AML-193 (cell line): ENCODE data around the gene STRAP.
"Not testable (repeated sequence)": the region's sequence is repeated elsewhere in the genome, so short reads cannot be mapped to it uniquely, and the experiment has no call there.

Source experiments
- DNase-seq, 2 experiments: peaks; one replicate each; lab custom pipeline; 2025; lab: John Stamatoyannopoulos, UW

The STRAP gene

GRCh38 chr12:15873556-15873955 is 8.6 kb upstream of the STRAP start:
- no peak for DNase-seq

- not testable (repeated sequence) for DNase-seq
These were observed 7.5 kb upstream of the STRAP start for GRCh38 chr12:15874556-15875145.

- no peak for DNase-seq
These were observed 6.3 kb upstream of the STRAP start for GRCh38 chr12:15875863-15876262.

GRCh38 chr12:15879413-15879812 is 2.8 kb upstream of the STRAP start:
- no peak for DNase-seq

GRCh38 chr12:15880721-15881120 is 1.5 kb upstream of the STRAP start:
- DNase-seq = no peak

- no peak for DNase-seq
These were observed 1.3 kb downstream of the STRAP start for GRCh38 chr12:15883536-15883935.

GRCh38 chr12:15886372-15887042 is 4.3 kb downstream of the STRAP start:
- DNase-seq = no peak

GRCh38 chr12:15887043-15887817 is 5.0 kb downstream of the STRAP start:
- no peak for DNase-seq

- no peak for DNase-seq
These were observed 10.6 kb downstream of the STRAP start for GRCh38 chr12:15892645-15893259.

- no peak for DNase-seq
These were observed 11.1 kb downstream of the STRAP start for GRCh38 chr12:15893260-15893659.

- DNase-seq = no peak
These were observed 14.7 kb downstream of the STRAP start for GRCh38 chr12:15896867-15897266.

GRCh38 chr12:15897433-15897832 is 15.2 kb downstream of the STRAP start:
- DNase-seq = no peak

GRCh38 chr12:15899282-15899870 is 17.2 kb downstream of the STRAP start:
- DNase-seq = peak; percentile 38 to 55

GRCh38 chr12:15904378-15904920 is 22.3 kb downstream of the STRAP start:
- DNase-seq = no peak

GRCh38 chr12:15910468-15910863 is 28.3 kb downstream of the STRAP start:
- no peak for DNase-seq

- peak; percentile 50 to 61 for DNase-seq
These were observed 28.9 kb downstream of the STRAP start, which contains the start of gene DERA for GRCh38 chr12:15910864-15911721. Gene DERA (plus strand): TSS chr12:15911332. CDS start chr12:15911384, 52 bp downstream.

GRCh38 chr12:15911931-15912330 is 29.7 kb downstream of the STRAP start:
- not testable (repeated sequence) for DNase-seq

GRCh38 chr12:15914131-15914530 is 31.9 kb downstream of the STRAP start:
- DNase-seq = not testable (repeated sequence)

GRCh38 chr12:15918066-15918465 is 35.9 kb downstream of the STRAP start:
- DNase-seq = no peak

- no peak for DNase-seq
These were observed 37.2 kb downstream of the STRAP start for GRCh38 chr12:15919418-15919817.

- no peak for DNase-seq
These were observed 42.8 kb downstream of the STRAP start for GRCh38 chr12:15924956-15925355.
